Stimulated activated CD8-positive, alpha-beta memory T cell treated with anti-CD3 and anti-CD28 coated beads, Interleukin-7, amount 100 ng/mL, for 1 hour (primary cell): ENCODE data around the gene FHDC1.

Experiments
- DNase-seq, 2 donors: peaks; one replicate each; pipeline ENCODE4 v3.0.0-alpha.2; 2020; ENCODE audit warnings: low read depth in 2 of 2

Gene FHDC1

GRCh38 chr4:153005899-153006381 is 69.8 kb downstream of the FHDC1 start:
- no peak for DNase-seq

- DNase-seq: no peak
Measured at GRCh38 chr4:153008578-153009199, 72.6 kb downstream of the FHDC1 start.

GRCh38 chr4:153010146-153010545 is 74.0 kb downstream of the FHDC1 start:
- DNase-seq: no peak

- DNase-seq: no peak
Measured at GRCh38 chr4:153013202-153013977, 77.3 kb downstream of the FHDC1 start.

- DNase-seq: no peak
Measured at GRCh38 chr4:153014460-153014859, 78.3 kb downstream of the FHDC1 start.

DNA sequence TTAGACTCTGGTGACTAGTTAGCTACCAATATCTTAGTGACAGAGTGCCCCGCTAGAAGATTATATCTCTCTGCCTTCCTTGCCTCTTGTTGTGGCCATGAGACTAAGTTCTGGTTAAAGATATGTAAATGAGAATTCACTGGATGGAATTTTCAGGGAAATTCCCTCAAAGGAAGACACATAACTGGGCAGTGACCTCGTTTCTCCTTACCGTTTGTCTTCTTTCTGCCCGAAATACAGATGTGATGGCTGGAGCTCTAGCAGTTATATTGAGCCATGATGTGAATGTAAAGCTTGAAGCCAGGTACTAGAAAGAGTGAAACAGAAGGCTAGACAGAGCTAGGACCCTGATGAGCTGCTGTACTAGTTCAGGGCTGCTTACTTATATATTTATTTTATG is 80.5 kb downstream of the FHDC1 start:
- no peak for DNase-seq

- DNase-seq: no peak
Measured at GRCh38 chr4:153018031-153018430, 81.9 kb downstream of the FHDC1 start.

DNA sequence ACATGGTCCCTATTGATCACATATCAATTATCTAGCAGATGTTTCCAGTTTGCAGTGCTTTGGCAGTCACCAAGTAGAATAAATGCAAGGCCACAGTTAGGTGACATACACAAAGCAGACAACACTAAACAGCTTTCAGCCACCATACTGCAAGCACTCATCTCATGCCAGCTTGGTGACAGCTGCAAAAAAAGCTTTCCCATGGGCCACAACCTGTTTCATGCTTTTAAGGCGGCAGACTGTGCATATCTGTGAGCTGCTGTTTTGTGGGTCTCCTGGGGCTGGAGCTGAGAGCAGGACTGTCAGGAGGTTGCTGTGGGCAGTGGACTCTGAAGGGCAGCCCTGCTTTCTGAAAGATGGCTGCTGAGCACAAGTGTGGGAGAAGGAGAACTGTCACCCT is 82.6 kb downstream of the FHDC1 start:
- no peak for DNase-seq

DNA sequence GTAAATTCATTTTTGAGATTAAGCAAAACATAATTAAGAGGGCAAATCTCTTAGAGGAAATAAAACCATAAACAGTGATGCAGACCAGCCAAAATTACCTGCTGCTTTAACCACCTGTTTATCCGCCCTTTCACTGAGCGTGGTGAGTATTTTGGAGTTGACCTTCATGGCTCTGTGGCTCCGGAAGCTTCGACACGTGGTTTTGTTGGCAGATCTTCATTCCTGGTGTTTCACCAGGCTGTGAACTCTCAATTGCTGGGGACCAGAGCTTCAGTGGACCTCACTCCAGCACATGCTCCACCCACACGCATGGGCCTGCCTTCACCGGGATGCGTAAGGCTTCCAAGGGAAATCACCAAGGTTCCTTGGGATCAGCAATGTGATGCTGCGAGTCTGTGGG is 83.8 kb downstream of the FHDC1 start:
- no peak for DNase-seq

- no peak for DNase-seq
Measured at GRCh38 chr4:153020457-153020856, 84.3 kb downstream of the FHDC1 start.

- DNase-seq: no peak
Measured at GRCh38 chr4:153021276-153021675, 85.2 kb downstream of the FHDC1 start.

GRCh38 chr4:153022241-153022715 is 86.2 kb downstream of the FHDC1 start:
- DNase-seq: no peak

- no peak for DNase-seq
Measured at GRCh38 chr4:153023139-153023538, 87.0 kb downstream of the FHDC1 start.

GRCh38 chr4:153023692-153024394 is 87.7 kb downstream of the FHDC1 start:
- DNase-seq: no peak

DNA sequence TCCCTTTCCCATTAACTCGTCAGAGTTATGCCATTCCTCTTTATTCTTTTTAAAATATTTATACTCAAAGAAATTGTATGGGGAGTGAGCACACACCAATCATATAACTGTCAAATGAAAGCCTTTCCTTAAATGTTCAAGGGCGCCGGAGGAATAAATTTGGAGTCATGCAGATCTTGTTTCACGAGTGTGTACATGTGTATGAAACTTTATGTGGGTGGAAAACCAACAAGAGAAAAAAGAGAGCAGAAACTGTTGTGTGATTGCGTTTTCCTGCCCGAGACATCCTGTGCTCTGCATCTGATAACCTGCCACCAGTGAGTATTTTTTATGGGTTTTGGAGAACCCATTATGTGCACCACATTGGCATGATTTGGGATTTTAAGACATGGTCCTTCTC is 88.3 kb downstream of the FHDC1 start:
- no peak for DNase-seq

GRCh38 chr4:153025406-153025805 is 89.3 kb downstream of the FHDC1 start:
- no peak for DNase-seq

DNA sequence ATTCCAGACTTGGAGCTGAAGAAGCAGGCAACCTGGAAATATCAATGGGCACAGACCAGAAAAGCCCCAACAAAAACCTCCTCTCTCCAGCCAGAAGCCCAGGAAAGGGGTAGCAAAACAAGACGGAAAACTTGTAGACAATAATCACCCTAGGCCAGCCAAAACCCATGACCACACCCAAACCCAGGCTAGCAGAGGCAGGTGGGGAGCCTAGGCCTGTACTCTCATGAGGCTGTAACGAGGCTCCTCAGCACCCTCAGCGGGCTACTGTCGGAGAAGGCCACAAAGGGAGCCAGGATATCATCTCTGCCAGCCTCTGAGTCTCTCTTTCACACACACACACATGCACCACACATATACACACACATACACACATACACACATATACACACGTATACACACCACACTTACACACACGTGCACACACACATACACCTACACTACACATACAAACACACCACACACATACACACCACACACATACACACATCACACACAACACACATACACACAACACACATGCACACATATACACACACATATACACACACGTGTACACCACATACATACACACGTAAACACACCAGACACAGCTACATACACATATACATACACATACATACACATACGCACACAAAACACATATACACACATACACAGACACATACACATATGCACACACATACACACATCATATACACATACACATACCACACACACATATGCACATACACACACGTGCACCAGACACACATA is 90.6 kb downstream of the FHDC1 start:
- no peak for DNase-seq

DNA sequence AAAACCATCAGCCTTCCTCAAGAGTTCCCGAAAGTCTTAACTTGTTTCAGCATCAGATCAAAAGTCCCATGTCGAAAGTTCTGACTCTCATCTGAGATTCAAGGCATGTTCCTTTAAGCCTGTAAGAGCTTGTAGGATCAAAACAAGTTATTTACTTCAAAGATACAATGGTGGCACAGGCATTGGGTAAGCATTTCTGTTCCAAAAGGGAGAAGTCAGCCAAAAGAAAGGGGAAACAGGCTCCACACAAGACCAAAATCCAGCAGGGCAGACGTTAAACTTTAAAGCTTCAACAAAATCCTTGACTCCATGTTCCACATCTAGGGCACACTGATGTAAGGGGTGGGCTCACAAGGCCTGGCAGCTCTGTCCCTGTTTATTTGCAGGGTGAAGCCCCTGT is 91.7 kb downstream of the FHDC1 start:
- DNase-seq: no peak

DNA sequence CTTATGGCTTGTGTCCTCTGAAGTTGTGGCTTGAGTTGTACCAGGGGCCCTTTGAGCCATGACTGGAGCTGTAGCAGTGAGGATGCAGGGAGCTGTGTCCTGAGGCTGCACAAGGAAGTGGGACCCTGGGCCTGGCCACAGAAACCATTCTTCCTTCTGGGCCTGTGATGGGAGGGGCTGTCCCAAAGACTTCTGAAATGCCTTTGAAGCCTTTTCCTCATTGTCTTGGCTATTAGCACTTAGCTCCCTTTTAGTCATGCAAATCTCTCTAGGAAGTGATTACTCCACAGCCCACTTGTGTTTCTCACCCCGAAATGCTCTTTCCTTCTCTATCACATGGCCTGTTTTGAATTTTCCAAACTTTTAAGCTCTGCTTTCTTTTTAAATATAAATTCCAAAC is 92.4 kb downstream of the FHDC1 start:
- DNase-seq: no peak
